Measurements from ENCODE around the gene RIPOR2. TPM values are rescaled to one million over a fixed set of nuclear protein-coding genes. Genes with fewer than 3 reads are reported as not detected.

RIPOR2 gene
- total RNA-seq, 1 experiment from 2014 or later, result 5.0 TPM

- no peak overlapping the region for H3K27ac ChIP-seq (ENCODE audit: insufficient read length, low read depth, low read length)
- H2BK12ac ChIP-seq (ENCODE audit: insufficient read length, low read depth, low read length), result no peak overlapping the region
- H4K8ac ChIP-seq (replicated peaks; ENCODE audit: insufficient read length, low read depth, low read length), result no peak overlapping the region
- H3K56ac ChIP-seq (ENCODE audit: insufficient read length, low read depth, low read length), result no peak overlapping the region
- no peak overlapping the region for H3K18ac ChIP-seq (ENCODE audit: insufficient read length, low read depth, low read length)
- H2BK20ac ChIP-seq (ENCODE audit: low read depth, low read length, poor library complexity, severe bottlenecking), result no peak overlapping the region
- no peaks in the 10 kb centered on the region for H3K9me3 ChIP-seq (ENCODE audit: control insufficient read depth, low read depth, low read length)
- Mint-ChIP-seq H3K4me3 (no peak overlapping the region), H3K4me1 (peaks cover 8% of the 10 kb centered on the region in 2 experiments), H3K27me3 (ENCODE audit: low read depth) (no peaks in the 10 kb centered on the region), H3K27ac (peak overlapping the region in 1 of 3 experiments; percentile 82; a peak in 1 of 7 replicates), H3K9me3 (no peaks in the 10 kb centered on the region), H3K36me3 (ENCODE audit: insufficient read depth in 1 of 3, low read depth in 3 of 3) (peaks cover 10 to 24% (median 21%) of the 10 kb centered on the region in 3 experiments; a peak in 5 of 7 replicates)
- no peak overlapping the region for H3K4me2 ChIP-seq (ENCODE audit: insufficient read depth, insufficient read length, low read length)
- WGBS (ENCODE audit: extremely low coverage, insufficient read length, low lambda C conversion rate), result no CpG with 5 or more reads among the region's 1 CpG
- no peak overlapping the region for H2BK5ac ChIP-seq (ENCODE audit: insufficient read length, low read length)
- no peak overlapping the region for H3K4ac ChIP-seq (ENCODE audit: low read depth, low read length)
- no peak overlapping the region for H4K5ac ChIP-seq (ENCODE audit: insufficient read length, low read depth, low read length)
- no peaks in the 10 kb centered on the region for H3K79me2 ChIP-seq (ENCODE audit: insufficient read depth, low read length)
- DNase-seq, result no peak
- H3T11ph ChIP-seq (ENCODE audit: low read length), result no peak overlapping the region
- no peak overlapping the region for H3K23ac ChIP-seq (ENCODE audit: insufficient read length, low read depth, low read length)
- no peak overlapping the region for H4K91ac ChIP-seq (ENCODE audit: insufficient read length, low read depth, low read length)
- no peak for TF ChIP-seq CTCF (conservative IDR thresholded peaks at IDR 0.05)
- H2BK15ac ChIP-seq (ENCODE audit: low read depth, low read length), result no peak overlapping the region
- no peaks in the 10 kb centered on the region for H3K27me3 ChIP-seq (ENCODE audit: insufficient read depth, low read length)
- no peak overlapping the region for H2BK120ac ChIP-seq (ENCODE audit: low read depth, low read length, poor library complexity, severe bottlenecking)
- no peak overlapping the region for H3K9ac ChIP-seq (ENCODE audit: extremely low read depth, insufficient read length, low read length)
- H2AK5ac ChIP-seq (ENCODE audit: insufficient read length, low read length), result no peak overlapping the region
- H3K4me1 ChIP-seq (ENCODE audit: insufficient read depth, low read length), result no peaks in the 10 kb centered on the region
- H2AFZ ChIP-seq (ENCODE audit: low read length), result no peak overlapping the region
- no peaks in the 10 kb centered on the region for H3K23me2 ChIP-seq (ENCODE audit: insufficient read length, low read depth, low read length, poor library complexity, severe bottlenecking)
- H4K20me1 ChIP-seq (ENCODE audit: control insufficient read depth, insufficient read depth, insufficient read length), result no peaks in the 10 kb centered on the region
- no peak overlapping the region for H3K14ac ChIP-seq (ENCODE audit: insufficient read depth, low read length)
- H3K79me1 ChIP-seq (ENCODE audit: insufficient read depth, low read depth, low read length, poor library complexity, severe bottlenecking), result no peaks in the 10 kb centered on the region
Observed at GRCh38 chr6:24864343-24864742, 71.4 kb downstream of the RIPOR2 start.

All from H9 (cell line).